NCI-H187 (cell line): ENCODE data around the gene CASD1.

ENCODE experiments used
- DNase-seq, 2 experiments: peaks; one replicate each; lab custom pipeline; 2025; lab: John Stamatoyannopoulos, UW

CASD1 gene

GRCh38 chr7:94509264-94509886, at the start of gene CASD1:
CASD1 (plus strand) TSS chr7:94509809; CDS start chr7:94510085, 276 bp downstream.
- peak; percentile 38 to 50 for DNase-seq

DNA sequence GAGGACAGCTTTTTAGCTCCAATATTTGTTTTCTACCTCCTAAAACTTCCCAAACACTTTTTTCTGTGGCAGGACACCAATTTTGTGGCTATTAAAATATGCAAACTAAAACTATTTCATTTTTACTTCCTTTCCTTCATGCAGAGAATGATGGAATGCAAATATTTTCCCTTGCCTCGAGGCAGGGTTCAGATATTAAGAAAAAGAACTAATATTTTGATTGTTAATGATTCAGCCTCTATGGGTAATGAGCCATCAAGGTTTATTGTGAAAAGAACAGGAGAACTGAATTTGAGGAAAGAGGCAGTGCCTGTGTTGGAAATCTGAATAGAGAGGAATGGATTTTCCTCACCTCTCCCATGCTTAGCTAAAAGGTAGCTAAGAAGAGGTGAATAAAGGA, 43.1 kb upstream of the CASD1 start:
- no peak for DNase-seq

GRCh38 chr7:94471604-94472003, 38.0 kb upstream of the CASD1 start:
- DNase-seq = no peak

- no peak for DNase-seq
Observed at GRCh38 chr7:94472608-94473007, 37.0 kb upstream of the CASD1 start.

- no peak for DNase-seq
Observed at GRCh38 chr7:94476251-94476840, 33.3 kb upstream of the CASD1 start.

DNA sequence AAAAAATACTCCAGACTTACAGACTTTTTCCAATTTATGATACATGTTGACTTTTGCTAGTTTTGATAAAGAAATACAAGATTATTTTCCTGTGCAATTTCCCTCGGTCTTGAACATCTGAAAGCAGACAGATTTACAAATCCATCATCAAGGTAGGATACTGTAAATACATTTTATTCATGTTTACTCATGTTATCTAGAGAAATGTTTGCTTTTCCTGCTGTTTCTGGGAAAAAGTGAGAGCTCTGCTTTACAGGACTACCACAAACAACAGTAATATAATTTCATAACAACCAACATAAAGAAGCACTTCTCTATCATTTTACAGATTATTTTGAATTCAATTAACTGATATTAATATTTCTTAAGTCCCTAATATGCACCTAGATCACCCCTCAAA, 31.7 kb upstream of the CASD1 start:
- no peak for DNase-seq

- no peak for DNase-seq
Observed at GRCh38 chr7:94478648-94479214, 30.9 kb upstream of the CASD1 start.

DNA sequence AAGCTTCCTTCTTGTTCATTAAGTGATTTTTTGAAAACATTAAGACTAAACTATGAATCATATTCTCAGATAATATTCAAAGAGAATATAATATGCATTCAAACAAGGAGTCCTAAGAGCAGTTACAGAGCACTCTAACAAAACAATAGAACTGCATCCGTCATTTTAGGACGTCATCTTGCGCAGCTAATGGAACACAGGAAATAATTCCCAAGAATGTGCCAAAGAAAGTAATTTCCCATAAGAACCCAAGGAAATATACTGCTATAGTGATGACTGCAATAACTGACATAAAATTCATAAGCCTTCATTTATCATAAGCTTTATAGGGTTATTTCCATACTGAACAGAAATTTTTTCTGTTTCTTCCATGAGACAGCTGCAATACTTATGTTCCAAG, 28.3 kb upstream of the CASD1 start:
- DNase-seq = no peak

DNA sequence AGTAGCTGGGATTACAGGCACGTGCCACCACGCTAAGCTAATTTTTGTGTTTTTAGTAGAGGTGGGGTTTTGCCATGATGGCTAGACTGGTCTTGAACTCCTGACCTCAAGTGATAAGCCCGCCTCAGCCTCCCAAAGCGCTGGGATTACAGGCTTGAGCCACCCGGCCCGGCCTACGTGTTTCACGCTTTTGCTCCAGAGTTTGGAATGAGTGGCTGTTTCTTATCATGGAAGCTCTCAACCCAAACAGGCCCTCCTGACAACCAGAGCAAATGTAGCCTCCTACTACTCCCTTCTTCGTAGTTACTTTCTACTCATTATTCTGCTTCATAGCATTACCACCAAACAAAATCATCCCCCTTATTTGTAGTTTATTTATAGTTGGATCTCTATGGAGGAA, 26.8 kb upstream of the CASD1 start:
- no peak for DNase-seq

DNA sequence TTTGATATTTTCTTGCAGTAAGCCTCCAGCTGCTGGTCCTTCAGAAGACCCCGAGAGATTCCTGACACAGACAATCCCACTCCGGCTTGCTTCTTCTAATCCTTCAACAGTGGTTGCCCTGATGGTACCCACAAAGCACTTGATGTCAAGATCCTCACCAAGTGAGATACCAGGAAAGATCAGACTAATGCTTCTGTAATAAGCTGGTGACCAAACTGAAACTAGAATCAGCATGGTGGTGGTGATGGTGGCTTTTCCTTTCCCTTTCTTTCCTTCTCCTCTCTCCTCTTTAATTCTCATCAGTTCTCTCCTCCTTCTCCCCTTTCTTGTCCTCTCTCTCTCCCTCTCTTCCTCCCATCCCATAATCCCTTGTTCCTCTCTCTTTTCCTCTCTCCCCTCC, 25.8 kb upstream of the CASD1 start:
- no peak for DNase-seq

DNA sequence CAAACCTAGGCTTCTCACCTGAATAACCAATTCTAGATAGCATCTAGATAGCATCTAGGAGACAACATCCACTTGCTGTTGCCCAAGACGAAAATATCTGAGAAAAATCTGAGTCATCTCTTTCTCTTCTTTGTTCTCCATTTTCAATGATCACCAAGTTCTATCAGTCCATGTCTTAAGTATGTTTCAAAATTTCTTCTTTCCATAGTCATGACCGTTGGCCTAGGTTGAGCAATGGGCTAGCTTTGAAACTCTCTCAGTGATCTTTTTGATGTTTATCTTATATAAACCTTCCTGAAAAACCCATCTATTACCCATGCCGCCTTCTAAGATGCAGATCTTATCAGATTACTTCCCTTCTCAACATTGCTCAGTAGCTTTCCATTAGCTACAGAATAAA, 23.4 kb upstream of the CASD1 start:
- no peak for DNase-seq

DNA sequence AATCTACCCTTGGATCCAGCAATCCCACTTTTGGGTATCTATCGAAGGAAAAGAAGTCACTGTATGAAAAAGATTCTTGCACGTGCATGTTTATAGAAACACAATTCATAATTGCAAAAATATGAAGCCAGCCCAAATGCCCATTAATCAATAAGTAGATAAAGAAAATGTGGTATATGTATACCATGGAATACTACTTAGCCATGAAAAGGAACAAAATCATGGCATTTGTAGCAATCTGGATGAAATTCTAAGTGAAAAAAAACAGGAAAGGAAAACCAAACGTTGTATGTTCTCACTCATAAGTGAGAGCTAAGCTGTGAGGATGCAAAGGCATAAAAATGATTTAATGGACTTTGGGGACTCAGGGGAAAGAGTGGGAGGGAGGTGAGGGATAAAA, 18.2 kb upstream of the CASD1 start:
- DNase-seq = no peak

DNA sequence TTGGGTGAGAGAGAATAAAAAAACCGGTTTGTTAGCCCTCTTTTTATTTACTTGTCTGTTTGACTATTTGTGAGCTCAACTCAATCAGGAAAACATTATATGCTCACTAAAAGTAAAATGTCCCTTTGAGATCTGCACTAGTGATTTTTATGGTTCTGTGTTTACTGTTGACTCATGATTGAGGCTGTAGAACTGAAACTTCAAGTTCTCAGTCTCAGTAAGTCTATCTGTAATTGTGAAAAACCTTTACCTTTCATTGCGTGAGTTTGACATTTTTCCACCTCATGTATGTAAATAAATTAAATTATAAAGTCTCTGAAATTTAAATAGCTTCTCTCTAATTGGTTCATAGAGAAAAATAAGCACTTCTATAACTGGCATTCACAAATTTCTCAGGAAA, 17.0 kb upstream of the CASD1 start:
- DNase-seq = no peak

DNA sequence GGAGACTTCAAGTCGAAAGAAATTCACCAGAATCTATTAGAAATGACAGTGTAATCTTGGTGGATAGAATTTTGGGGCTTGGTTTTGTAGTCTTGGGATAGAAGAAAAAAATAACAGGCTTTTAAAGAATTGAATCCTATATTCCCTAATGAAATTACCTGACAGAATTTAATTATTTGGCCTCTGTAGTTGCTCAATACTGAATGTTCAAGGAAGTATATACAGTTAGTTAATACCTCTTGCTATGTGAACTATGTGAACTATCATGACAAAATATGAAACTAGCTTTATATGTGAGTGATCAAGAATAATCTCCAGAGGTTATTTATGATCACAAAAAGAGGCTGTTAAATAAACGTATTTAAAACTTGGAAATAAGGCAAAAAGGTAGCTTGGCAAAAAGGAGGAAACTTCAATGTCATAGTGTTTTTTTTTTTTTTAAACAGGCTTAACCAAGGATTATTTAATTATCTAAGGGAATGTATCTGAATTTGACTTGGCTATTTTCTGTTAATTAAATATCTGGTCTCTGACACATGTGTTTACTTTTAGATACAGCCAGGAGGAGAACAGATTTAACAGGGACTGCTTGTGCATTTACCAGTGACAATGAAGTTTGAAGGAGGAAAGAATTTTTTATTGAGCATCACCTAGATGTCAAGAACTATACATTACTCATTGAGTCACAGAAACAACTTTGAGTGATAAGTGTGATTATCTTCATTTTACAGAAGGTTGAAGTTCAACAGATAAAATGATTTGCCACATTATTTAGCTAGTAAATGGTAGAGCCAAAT, 11.5 kb upstream of the CASD1 start:
- DNase-seq = no peak

GRCh38 chr7:94498918-94499317, 10.7 kb upstream of the CASD1 start:
- no peak for DNase-seq

DNA sequence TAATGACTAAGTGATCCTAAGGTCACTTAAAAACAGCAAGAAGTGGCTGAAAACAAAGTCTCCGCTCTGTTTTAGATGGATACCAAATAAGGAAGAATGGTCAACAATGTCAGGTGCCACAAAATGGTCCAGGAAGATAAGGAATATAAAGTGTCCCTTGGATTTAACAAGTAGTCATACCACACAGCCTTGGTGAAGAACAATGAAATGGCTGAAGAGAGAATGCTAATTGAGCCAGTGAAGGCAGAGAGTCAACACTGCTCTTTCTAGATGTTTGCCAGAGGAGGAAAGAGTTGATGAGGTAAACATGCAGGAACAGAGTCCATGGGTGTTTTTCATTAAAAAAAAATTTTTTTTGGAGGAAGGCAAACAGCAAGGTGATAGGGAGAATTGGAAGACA, 2.1 kb upstream of the CASD1 start:
- DNase-seq = no peak

DNA sequence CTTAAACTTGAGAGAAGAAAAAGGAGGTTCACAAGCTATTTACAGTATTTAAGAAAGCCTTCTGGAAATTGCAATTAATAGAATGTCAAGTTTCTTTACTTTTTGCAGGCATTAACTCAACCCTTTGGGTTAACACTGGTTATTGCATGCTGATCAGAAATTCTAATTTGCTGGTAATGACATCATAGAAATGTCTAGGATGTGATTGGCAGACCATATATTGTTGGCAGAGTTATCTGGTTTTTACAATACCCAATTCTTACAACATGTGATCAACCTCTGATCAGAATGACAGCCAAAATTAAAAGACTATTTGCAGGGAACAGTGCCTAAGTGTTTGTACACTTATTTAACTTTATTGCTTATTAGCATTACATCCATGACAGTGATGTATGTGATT, 1.6 kb upstream of the CASD1 start:
- no peak for DNase-seq

GRCh38 chr7:94509887-94510581, 425 bp downstream of the CASD1 start:
- peak; percentile 60 to 67 for DNase-seq

DNA sequence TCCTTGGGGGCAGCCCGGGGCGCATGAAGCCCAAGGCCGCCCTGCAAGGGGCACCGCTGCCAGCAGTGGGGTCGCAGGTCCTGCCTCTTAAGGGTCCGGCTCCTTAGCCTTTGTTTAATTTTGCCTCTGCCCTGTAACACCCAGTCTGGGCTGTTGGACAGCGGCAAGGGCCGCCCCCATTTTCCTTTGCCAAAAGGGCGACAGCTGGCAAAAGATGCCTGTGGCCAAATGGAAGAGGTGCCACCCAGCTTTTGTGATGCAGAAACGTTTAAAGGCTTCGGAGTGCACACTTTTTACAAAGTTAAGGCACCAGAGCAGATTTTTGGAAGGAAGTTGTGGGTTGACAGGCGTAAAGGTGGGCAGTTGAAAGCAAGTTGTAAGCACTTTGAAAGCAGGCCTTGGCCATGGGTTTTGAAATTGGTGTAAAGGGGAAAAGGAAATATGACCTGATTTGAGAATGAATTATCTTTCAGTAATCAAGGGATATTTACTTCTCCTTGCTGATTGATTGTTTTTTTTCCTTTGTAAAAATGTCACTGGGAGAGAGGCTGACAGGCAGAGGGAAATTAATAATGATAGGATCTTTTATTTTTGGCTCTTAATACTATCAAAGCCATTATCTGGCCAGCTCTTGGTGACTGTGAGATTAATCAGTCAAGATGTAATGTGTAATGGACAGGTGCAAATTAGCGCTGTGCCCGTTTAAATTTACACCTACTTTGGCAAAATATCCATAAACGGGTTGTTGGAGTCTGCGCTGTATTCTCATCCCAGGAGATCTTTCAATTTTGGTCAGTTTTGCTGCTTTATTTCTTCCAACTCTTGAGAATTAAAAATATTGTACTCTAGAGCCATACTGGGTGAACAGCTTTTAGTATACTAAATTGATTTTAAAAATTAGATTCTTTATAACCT, 1.2 kb downstream of the CASD1 start:
- peak; percentile 9 to 60 for DNase-seq

DNA sequence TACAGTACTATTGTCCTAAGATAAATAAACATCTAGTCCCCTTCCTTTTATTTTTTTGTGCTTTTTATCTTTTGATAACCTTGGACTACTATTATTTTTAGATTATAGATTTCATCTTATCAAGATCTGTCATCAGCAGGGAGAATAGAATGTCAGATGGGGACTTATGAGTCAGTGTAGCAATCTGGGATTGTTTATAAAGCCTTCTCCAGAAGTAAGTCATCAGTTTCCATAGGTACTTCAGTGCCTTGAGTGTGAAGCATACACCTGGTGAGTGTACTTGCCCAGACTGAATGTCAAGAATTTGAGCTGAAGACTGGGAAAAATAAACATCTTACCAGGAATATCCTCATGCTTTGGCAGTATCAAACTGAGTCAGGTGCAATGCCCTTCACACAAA, 2.1 kb downstream of the CASD1 start:
- DNase-seq = peak in 1 of 2 experiments; percentile 16
